A549 (cell line): ENCODE data around the gene GSTO1. TPM values are rescaled to one million over a fixed set of nuclear protein-coding genes. Genes with fewer than 3 reads are reported as not detected.

Source experiments
- ATAC-seq, 2 experiments: fragments of 200-7000 bp in 1 of 2; fragments of >200 bp in 1 of 2; cut with Nextera tagmentation in 1 of 2; cut with Tn5 transposase in 1 of 2; 3 replicates each; pipeline versions ENCODE4 v1.8.0 to v1.9.1; 2018 to 2020; ENCODE audit warnings: mild to moderate bottlenecking in 1 of 2, moderate library complexity in 1 of 2
- CTCF ChIA-PET: fragments of 300-600 bp; sonication (Branson Sonifier 250); formaldehyde crosslinking; extraction: SDS; loops from one replicate; lab custom pipeline; 2021; ENCODE audit warnings: antibody characterized with exemption, inconsistent platforms; lab: Yijun Ruan, JAX
- POLR2A ChIA-PET: fragments of 350-600 bp; formaldehyde crosslinking; extraction: SDS; loops from one replicate; lab custom pipeline; 2021; ENCODE audit warnings: antibody characterized with exemption, inconsistent platforms; lab: Yijun Ruan, JAX
- DNase-seq, 2 experiments: peaks; one replicate each; pipeline versions ENCODE4 v3.0.0 to v3.0.0-alpha.2; 2011 to 2016; ENCODE audit warnings: low read depth in 1 of 2, low spot score in 1 of 2
- FAIRE-seq: peaks from 2 replicates; lab custom pipeline; 2011; peaks lifted over from hg19 to GRCh38; lab: Jason Lieb, UNC
- H3K27ac ChIP-seq, 2 experiments: fragments of >200 bp; sonication (Bioruptor Twin); formaldehyde crosslinking; 3 replicates each; pipeline ENCODE4 v1.5.1; 2016 to 2017
- H3K4me1 ChIP-seq: fragments of >200 bp; sonication (Bioruptor Twin); formaldehyde crosslinking; 3 replicates; pipeline ENCODE4 v1.6.1; 2016
- H3K4me2 ChIP-seq: fragments of >200 bp; sonication (Bioruptor Twin); formaldehyde crosslinking; 3 replicates; pipeline ENCODE4 v1.6.1; 2016
- H3K4me3 ChIP-seq: fragments of >200 bp; sonication (Bioruptor Twin); formaldehyde crosslinking; 3 replicates; pipeline ENCODE4 v1.5.1; 2016
- H3K9me3 ChIP-seq: fragments of >200 bp; sonication (Bioruptor Twin); formaldehyde crosslinking; 3 replicates; pipeline ENCODE4 v1.6.1; 2016
- ATOH8 ChIP-seq: fragments of 250-450 bp; sonication (Bioruptor Pico); IDR thresholded peaks from 2 replicates; pipeline ENCODE4 v1.5.0; 2020; ENCODE audit warnings: low read depth, mild to moderate bottlenecking, moderate library complexity
- BHLHE40 ChIP-seq: IDR thresholded peaks from 2 replicates; pipeline ENCODE4 v1.6.1; 2012; ENCODE audit warnings: low read depth, low read length, inconsistent platforms
- CHD2 ChIP-seq: fragments of 150-350 bp; IDR thresholded peaks from 2 replicates; pipeline ENCODE4 v1.6.1; 2014; ENCODE audit warnings: low read length; ENCODE audit not compliant: partially characterized antibody
- ELK1 ChIP-seq: fragments of 150-350 bp; IDR thresholded peaks from 2 replicates; pipeline ENCODE4 v1.6.1; 2014; ENCODE audit warnings: low read depth, mild to moderate bottlenecking, low read length
- EP300 ChIP-seq, 2 experiments: fragments of >200 bp; sonication (Bioruptor Twin); formaldehyde crosslinking; IDR thresholded peaks; 2 replicates in 1 of 2; 3 replicates in 1 of 2; pipeline ENCODE4 v1.6.1; 2016 to 2017
- ESRRA ChIP-seq: fragments of 150-350 bp; IDR thresholded peaks from 2 replicates; pipeline ENCODE4 v1.6.1; 2014; ENCODE audit warnings: mild to moderate bottlenecking, low read length, borderline replicate concordance
- FOSB ChIP-seq: fragments of 250-450 bp; sonication (Bioruptor Pico); IDR thresholded peaks from 2 replicates; pipeline ENCODE4 v1.5.0; 2020; ENCODE audit warnings: mild to moderate bottlenecking, moderate library complexity
- GATA3 ChIP-seq: IDR thresholded peaks from 2 replicates; pipeline ENCODE4 v1.6.1; 2012; ENCODE audit warnings: borderline replicate concordance
- HDAC2 ChIP-seq: fragments of 200-600 bp; sonication (generic); IDR thresholded peaks from 2 replicates; pipeline ENCODE4 v1.6.1; 2016
- HOXA7 ChIP-seq: fragments of 250-450 bp; sonication (Bioruptor Pico); IDR thresholded peaks from 2 replicates; pipeline ENCODE4 v1.5.0; 2020; ENCODE audit warnings: mild to moderate bottlenecking, moderate library complexity
- MAFK ChIP-seq: fragments of 450-650 bp; IDR thresholded peaks from 2 replicates; pipeline ENCODE4 v1.6.1; 2014; ENCODE audit not compliant: partially characterized antibody
- POLR2A ChIP-seq: IDR thresholded peaks from 2 replicates; pipeline ENCODE4 v1.6.1; 2012; ENCODE audit warnings: mild to moderate bottlenecking, low read length
- RCOR1 ChIP-seq: fragments of 150-350 bp; IDR thresholded peaks from 2 replicates; pipeline ENCODE4 v1.6.1; 2014; ENCODE audit warnings: antibody characterized with exemption, low read length, low read depth
- RFX5 ChIP-seq: fragments of 450-650 bp; IDR thresholded peaks from 2 replicates; pipeline ENCODE4 v1.7.1; 2014; ENCODE audit warnings: antibody characterized with exemption, mild to moderate bottlenecking, moderate library complexity
- RNF2 ChIP-seq: fragments of 200-600 bp; sonication (generic); IDR thresholded peaks from 2 replicates; pipeline ENCODE4 v1.6.1; 2016; ENCODE audit warnings: low read depth, mild to moderate bottlenecking, antibody characterized with exemption, moderate library complexity, borderline replicate concordance
- SREBF2 ChIP-seq: fragments of 450-650 bp; IDR thresholded peaks from 2 replicates; pipeline ENCODE4 v1.6.1; 2014; ENCODE audit warnings: mild to moderate bottlenecking, moderate library complexity
- TP53 ChIP-seq: fragments of 250-450 bp; sonication (Bioruptor Pico); IDR thresholded peaks from 2 replicates; pipeline ENCODE4 v1.5.0; 2021; ENCODE audit warnings: mild to moderate bottlenecking, moderate library complexity
- ZSCAN20 ChIP-seq: fragments of 250-450 bp; sonication (Bioruptor Pico); IDR thresholded peaks from 2 replicates; pipeline ENCODE4 v1.8.0; 2022; ENCODE audit warnings: mild to moderate bottlenecking, moderate library complexity
- WGBS: methylation state at CpG from one replicate; pipeline ENCODE4 v1.1.6; 2017; ENCODE audit errors: missing lambda C conversion rate; 5-methylcytosine and 5-hydroxymethylcytosine counted together
- polyA plus RNA-seq, 4 experiments: library from polyadenylated mRNA; depleted of rRNA in 3 of 4; stranded (reverse); fragments of >200 nt; fragmentation: RNase III in 1 of 4; extraction: RNeasy Plus Mini Kit Qiagen cat#74134 plus additional on column Dnase treatment in 1 of 4; gene quantifications; 2 replicates in 3 of 4; 3 replicates in 1 of 4; pipeline ENCODE4 v1.2.3, GENCODE V29; 2011 to 2017
- TF ChIP-seq, protein P1 (sequence below): fragments of >200 bp; sonication (Bioruptor Twin); formaldehyde crosslinking; IDR thresholded peaks from 3 replicates; pipeline ENCODE4 v1.5.1; 2016
- TF ChIP-seq, protein P2 (sequence below): fragments of 450-650 bp; IDR thresholded peaks from 2 replicates; pipeline ENCODE4 v1.6.1; 2014; ENCODE audit warnings: antibody characterized with exemption
- TF ChIP-seq, protein P3 (sequence below): fragments of 200-600 bp; sonication (generic); IDR thresholded peaks from 2 replicates; pipeline ENCODE4 v1.6.1; 2016; ENCODE audit warnings: antibody characterized with exemption, mild to moderate bottlenecking, moderate library complexity

GSTO1 gene
- polyA plus RNA-seq, 2 of the 4 experiments (the other 2 are of a cell fraction), result 163 to 204 TPM

DNA sequence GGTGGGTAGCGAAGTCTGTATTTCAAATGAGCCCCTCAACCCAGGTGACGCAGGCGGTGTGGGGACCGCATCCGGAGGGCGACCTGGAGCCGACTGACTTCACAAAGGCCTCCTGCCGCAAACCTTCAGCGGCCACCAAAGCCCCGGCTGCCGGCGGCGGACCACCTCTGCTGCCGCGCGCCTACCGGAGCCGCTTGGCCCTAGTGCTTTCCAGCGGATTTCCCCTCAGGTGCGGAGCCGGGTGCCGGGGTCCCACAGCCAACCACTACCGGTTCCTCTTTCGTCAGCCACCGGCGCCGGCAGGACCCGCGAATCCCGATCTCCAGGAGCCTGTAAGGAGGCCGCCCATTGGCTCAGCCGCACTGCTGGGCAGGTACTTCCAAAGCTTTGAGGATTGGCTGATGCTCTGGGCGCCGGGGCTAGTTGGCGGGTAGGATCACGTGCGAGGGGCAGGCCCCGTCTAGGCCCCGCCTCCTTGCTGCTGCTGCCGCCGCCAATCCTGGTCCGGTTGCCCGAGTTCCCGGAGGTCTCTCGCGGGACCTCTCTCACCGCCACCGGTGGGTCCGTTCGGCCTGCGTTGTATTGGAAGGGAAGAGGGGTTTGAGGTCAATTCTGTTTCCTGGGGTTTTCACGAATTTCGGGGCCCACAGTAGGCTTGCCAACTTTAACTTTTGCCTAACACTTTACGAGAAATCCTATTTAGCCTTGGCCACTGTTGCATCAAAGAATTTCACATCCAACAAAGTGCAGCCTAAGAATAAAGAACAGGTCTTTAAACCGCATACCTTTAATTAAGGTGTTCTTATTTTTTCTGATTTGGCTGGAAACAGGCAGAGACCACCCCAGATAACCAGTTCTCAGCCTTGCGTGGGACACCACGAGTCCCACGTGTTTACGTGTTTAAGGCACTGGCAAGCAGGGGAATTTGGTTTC is 14.3 kb downstream of the GSTO1 start, which contains the start of gene GSTO2 (continued):
- TF ChIP-seq BHLHE40 (peak; percentile 69), HDAC2 (no peak), RFX5 (peak; percentile 23; the same call in 1 of the 2 replicates), CHD2 (peak; percentile 89), FOSB (CRISPR knock-in tag) (no peak), ATOH8 (CRISPR knock-in tag) (0 out of 2 replicates have a peak, but pooled peaks have one; percentile 45), RNF2 (peak; percentile 56; the same call in 1 of the 2 replicates), TP53 (CRISPR knock-in tag) (peak; percentile 84), ZSCAN20 (CRISPR knock-in tag) (no peak), POLR2A (peak; percentile 83), ELK1 (no peak)
- TF ChIP-seq, protein P1, sequence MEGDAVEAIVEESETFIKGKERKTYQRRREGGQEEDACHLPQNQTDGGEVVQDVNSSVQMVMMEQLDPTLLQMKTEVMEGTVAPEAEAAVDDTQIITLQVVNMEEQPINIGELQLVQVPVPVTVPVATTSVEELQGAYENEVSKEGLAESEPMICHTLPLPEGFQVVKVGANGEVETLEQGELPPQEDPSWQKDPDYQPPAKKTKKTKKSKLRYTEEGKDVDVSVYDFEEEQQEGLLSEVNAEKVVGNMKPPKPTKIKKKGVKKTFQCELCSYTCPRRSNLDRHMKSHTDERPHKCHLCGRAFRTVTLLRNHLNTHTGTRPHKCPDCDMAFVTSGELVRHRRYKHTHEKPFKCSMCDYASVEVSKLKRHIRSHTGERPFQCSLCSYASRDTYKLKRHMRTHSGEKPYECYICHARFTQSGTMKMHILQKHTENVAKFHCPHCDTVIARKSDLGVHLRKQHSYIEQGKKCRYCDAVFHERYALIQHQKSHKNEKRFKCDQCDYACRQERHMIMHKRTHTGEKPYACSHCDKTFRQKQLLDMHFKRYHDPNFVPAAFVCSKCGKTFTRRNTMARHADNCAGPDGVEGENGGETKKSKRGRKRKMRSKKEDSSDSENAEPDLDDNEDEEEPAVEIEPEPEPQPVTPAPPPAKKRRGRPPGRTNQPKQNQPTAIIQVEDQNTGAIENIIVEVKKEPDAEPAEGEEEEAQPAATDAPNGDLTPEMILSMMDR, result no peak
- TF ChIP-seq, protein P2, sequence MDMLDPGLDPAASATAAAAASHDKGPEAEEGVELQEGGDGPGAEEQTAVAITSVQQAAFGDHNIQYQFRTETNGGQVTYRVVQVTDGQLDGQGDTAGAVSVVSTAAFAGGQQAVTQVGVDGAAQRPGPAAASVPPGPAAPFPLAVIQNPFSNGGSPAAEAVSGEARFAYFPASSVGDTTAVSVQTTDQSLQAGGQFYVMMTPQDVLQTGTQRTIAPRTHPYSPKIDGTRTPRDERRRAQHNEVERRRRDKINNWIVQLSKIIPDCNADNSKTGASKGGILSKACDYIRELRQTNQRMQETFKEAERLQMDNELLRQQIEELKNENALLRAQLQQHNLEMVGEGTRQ, result peak; percentile 92
- TF ChIP-seq, all 56 proteins: peak for 20

DNA sequence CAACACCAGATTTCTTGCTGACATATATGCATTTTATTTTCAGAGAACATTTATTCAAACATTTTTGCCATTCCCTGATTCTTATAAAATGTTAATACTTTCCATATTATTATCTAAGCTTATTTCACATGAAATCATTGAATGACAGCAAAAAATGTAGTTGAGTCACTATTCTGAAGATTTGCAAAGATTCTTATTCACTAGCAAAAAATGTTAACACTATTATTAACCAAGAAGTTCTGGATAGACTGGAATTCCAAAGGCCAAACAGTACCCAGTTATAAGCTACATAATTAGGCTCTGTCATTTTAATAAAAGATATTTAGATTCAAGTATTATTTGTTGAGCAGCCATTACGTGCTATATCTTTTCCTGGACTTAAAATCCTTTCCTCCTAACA is 18.6 kb downstream of the GSTO1 start:
- POLR2A ChIA-PET, result no interaction called here
- no peaks in the 10 kb centered on the region for H3K9me3 ChIP-seq
- CTCF ChIA-PET, result interaction anchor here (0.6 to 11.8 kb wide), 10 partner anchors 16 to 365 kb away, joined by 4 to 260 read pairs (median 16); partner anchors contain the start of genes CFAP58 and ITPRIP
- no peak overlapping the region for H3K27ac ChIP-seq
- TF ChIP-seq ELK1 (no peak), HOXA7 (CRISPR knock-in tag) (no peak), RCOR1 (no peak), BHLHE40 (no peak), GATA3 (no peak), SREBF2 (no peak), ESRRA (no peak), MAFK (no peak), EP300 (IDR thresholded peaks at IDR 0.05) (no peak)
- TF ChIP-seq, protein P2, result no peak
- TF ChIP-seq, protein P3, sequence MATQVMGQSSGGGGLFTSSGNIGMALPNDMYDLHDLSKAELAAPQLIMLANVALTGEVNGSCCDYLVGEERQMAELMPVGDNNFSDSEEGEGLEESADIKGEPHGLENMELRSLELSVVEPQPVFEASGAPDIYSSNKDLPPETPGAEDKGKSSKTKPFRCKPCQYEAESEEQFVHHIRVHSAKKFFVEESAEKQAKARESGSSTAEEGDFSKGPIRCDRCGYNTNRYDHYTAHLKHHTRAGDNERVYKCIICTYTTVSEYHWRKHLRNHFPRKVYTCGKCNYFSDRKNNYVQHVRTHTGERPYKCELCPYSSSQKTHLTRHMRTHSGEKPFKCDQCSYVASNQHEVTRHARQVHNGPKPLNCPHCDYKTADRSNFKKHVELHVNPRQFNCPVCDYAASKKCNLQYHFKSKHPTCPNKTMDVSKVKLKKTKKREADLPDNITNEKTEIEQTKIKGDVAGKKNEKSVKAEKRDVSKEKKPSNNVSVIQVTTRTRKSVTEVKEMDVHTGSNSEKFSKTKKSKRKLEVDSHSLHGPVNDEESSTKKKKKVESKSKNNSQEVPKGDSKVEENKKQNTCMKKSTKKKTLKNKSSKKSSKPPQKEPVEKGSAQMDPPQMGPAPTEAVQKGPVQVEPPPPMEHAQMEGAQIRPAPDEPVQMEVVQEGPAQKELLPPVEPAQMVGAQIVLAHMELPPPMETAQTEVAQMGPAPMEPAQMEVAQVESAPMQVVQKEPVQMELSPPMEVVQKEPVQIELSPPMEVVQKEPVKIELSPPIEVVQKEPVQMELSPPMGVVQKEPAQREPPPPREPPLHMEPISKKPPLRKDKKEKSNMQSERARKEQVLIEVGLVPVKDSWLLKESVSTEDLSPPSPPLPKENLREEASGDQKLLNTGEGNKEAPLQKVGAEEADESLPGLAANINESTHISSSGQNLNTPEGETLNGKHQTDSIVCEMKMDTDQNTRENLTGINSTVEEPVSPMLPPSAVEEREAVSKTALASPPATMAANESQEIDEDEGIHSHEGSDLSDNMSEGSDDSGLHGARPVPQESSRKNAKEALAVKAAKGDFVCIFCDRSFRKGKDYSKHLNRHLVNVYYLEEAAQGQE, result no peak
- no peak for ATAC-seq
- WGBS, result 47% methylated on average over 1 of the region's 1 CpG
- H3K4me3 ChIP-seq, result no peak overlapping the region
- peaks cover 8% of the 10 kb centered on the region; the same call in 1 of the 3 replicates for H3K4me1 ChIP-seq
- no peak for DNase-seq
- no peak for FAIRE-seq
- no peak overlapping the region for H3K4me2 ChIP-seq
